ENCODE results near the gene SMIM24. TPM values are rescaled to one million over a fixed set of nuclear protein-coding genes. Genes with fewer than 3 reads are reported as not detected.

SMIM24 gene
- total RNA-seq, 2 experiments from 2014 or later = 1.6 to 3.8 TPM

DNA sequence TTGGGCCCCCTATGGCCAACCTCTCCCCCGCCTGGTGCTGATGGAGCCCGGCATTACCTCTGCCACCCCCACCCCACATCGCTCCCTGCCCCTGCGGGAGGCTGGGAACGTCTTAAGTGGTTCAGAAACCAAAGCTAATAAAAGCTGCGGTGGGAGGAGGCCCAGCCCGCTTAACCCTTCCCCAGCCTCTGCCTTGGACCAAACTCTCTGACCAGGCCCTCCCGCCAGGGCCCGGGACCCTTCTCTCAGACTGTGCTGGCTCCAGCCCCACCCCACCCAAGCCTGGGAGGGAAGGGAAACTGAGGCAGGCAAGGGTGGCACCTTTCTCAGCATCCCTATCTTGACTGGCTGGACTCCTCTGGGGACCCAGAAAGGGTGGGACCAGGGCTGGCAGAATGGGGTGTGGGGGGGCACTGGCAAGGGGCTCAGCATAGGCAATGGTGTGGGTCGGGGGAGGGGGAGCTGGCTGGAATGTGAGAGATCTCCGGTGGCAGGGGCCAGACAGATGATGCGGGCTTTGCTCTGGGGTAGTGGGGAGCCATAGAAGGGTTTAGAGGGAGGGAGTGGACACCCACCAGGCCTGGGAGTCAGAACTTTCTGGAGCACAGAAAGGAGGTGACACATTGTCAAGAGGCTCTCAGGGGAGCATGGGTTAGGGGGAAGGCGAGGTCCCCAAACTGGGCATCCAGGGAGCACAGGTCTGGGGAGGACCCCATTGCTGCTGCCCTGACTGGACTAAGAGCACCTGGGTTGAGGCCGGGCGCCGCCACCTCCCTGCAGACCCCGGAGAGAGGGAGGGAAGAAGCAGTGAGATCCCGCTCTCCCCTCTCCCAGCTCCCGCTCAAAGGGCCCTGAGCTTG, 21.9 kb downstream of the SMIM24 start:
- Mint-ChIP-seq H3K4me1 (ENCODE audit: low read depth) (no peaks in the 10 kb centered on the region), H3K27me3 (no peaks in the 10 kb centered on the region), H3K36me3 (ENCODE audit: low read depth) (peaks cover 6% of the 10 kb centered on the region), H3K9me3 (no peaks in the 10 kb centered on the region), H3K27ac (no peak overlapping the region), H3K4me3 (no peak overlapping the region)
- ChIA-PET POLR2A (no interaction called here), CTCF (interaction anchor here (1.2 kb wide), 1 partner anchor 14 kb away, joined by 4 read pairs; no protein-coding TSS in a partner anchor)
- intact Hi-C loops (cut with micrococcal nuclease) = no loop called here
- TF ChIP-seq, protein P1, sequence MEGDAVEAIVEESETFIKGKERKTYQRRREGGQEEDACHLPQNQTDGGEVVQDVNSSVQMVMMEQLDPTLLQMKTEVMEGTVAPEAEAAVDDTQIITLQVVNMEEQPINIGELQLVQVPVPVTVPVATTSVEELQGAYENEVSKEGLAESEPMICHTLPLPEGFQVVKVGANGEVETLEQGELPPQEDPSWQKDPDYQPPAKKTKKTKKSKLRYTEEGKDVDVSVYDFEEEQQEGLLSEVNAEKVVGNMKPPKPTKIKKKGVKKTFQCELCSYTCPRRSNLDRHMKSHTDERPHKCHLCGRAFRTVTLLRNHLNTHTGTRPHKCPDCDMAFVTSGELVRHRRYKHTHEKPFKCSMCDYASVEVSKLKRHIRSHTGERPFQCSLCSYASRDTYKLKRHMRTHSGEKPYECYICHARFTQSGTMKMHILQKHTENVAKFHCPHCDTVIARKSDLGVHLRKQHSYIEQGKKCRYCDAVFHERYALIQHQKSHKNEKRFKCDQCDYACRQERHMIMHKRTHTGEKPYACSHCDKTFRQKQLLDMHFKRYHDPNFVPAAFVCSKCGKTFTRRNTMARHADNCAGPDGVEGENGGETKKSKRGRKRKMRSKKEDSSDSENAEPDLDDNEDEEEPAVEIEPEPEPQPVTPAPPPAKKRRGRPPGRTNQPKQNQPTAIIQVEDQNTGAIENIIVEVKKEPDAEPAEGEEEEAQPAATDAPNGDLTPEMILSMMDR (IDR thresholded peaks at IDR 0.05) = no peak
- no peak for ATAC-seq
- DNase-seq = no peak

DNA sequence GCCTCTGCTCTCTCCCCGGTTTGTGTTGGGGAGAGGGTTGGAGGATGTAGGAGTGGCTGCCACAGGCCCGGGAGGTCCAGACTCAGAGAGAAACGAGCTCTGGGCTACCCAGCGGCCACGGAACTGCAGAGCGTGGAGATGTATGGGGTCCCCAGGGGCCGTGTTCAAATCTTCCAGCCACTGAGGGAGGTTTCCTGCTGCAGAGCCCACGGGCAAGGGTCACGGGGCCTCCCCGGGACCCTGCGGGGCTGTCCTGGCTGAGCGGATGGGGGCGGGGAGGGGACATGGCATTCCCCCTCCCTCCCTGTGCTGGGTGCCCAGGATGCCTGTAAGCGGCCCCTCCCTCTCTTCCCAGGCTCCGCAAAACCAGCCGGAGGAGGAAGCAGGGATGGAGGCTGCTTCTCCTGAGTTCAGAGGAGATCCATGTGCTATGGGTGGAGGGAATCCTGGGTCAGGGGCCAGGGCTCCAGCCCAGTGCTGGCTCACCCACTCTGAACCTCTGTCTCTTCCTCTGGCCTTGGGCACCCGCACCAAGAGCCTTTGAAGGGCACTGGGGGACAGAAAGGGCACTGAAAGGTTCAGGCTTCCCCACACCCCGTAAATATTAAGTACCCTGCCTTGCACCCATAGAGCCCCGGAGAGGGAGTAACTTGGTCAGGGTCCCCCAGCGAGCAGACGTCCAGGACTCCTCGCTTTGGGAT, 22.6 kb downstream of the SMIM24 start:
- CTCF ChIA-PET = no interaction called here

GRCh38 chr19:3456925-3457527, 23.3 kb downstream of the SMIM24 start:
- TF ChIP-seq, protein P1 (IDR thresholded peaks at IDR 0.05) = no peak
- Mint-ChIP-seq H3K9me3 (no peaks in the 10 kb centered on the region), H3K4me1 (ENCODE audit: low read depth) (no peaks in the 10 kb centered on the region), H3K27ac (no peak overlapping the region), H3K36me3 (ENCODE audit: low read depth) (peaks cover 10% of the 10 kb centered on the region), H3K4me3 (no peak overlapping the region), H3K27me3 (no peaks in the 10 kb centered on the region)
- ATAC-seq = no peak
- POLR2A ChIA-PET = interaction anchor here (0.6 kb wide), 1 partner anchor 31 kb away, joined by 4 read pairs; no protein-coding TSS in a partner anchor
- intact Hi-C loops (cut with micrococcal nuclease) = no loop called here
- DNase-seq = no peak
- CTCF ChIA-PET = no interaction called here

More for the DNA sequence above, 22.6 kb downstream of the SMIM24 start:
- intact Hi-C loops (cut with micrococcal nuclease) = no loop called here
- Mint-ChIP-seq H3K9me3 (no peaks in the 10 kb centered on the region), H3K4me3 (no peak overlapping the region), H3K27me3 (no peaks in the 10 kb centered on the region), H3K4me1 (ENCODE audit: low read depth) (no peaks in the 10 kb centered on the region), H3K27ac (no peak overlapping the region), H3K36me3 (ENCODE audit: low read depth) (peaks cover 7% of the 10 kb centered on the region)
- POLR2A ChIA-PET = interaction anchor here (0.6 kb wide), 1 partner anchor 30 kb away, joined by 4 read pairs; no protein-coding TSS in a partner anchor
- DNase-seq (no peak), ATAC-seq (no peak)
- TF ChIP-seq, protein P1 (IDR thresholded peaks at IDR 0.05) = no peak

- POLR2A ChIA-PET = no interaction called here
- Mint-ChIP-seq H3K4me1 (ENCODE audit: low read depth) (no peaks in the 10 kb centered on the region), H3K9me3 (no peaks in the 10 kb centered on the region), H3K4me3 (no peak overlapping the region), H3K36me3 (ENCODE audit: low read depth) (peaks cover 11% of the 10 kb centered on the region), H3K27ac (no peak overlapping the region), H3K27me3 (no peaks in the 10 kb centered on the region)
- intact Hi-C loops (cut with micrococcal nuclease) = no loop called here
- CTCF ChIA-PET = no interaction called here
- TF ChIP-seq, protein P1 (IDR thresholded peaks at IDR 0.05) = no peak
- DNase-seq = no peak
- ATAC-seq = no peak
Measured at GRCh38 chr19:3455960-3456601, 24.2 kb downstream of the SMIM24 start.

Data from activated CD8-positive, alpha-beta T cell treated with anti-CD3 and anti-CD28 coated beads for 36 hours (primary cell).